Stimulated activated CD4-positive, alpha-beta T cell treated with anti-CD3 and anti-CD28 coated beads, Interleukin-2, amount 100 ng/mL, for 24 hours (primary cell): ENCODE measurements around the gene TEX44.

ENCODE experiments used
- DNase-seq, 2 donors: peaks; one replicate each; pipeline ENCODE4 v3.0.0-alpha.2; 2020

TEX44 gene

DNA sequence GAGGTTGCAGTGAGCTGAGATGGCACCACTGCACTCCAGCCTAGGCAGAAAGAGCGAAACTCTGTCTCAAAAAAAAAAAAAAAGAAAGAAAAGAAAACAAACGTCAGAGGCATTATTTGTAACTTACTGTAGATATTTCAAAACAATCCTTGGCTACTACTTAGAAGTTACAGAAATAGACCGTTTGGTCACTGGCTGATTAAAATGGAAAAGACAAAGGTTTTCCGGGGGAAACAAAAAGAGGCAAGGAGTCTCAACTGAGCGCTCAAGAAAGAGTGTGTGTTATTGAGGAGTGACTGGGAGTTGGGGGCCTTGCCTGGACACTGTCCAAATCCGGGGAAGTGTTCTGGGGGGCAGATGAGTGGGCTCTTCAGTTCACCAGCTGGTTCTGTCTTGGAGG is 47.6 kb downstream of the TEX44 start:
- no peak for DNase-seq

DNA sequence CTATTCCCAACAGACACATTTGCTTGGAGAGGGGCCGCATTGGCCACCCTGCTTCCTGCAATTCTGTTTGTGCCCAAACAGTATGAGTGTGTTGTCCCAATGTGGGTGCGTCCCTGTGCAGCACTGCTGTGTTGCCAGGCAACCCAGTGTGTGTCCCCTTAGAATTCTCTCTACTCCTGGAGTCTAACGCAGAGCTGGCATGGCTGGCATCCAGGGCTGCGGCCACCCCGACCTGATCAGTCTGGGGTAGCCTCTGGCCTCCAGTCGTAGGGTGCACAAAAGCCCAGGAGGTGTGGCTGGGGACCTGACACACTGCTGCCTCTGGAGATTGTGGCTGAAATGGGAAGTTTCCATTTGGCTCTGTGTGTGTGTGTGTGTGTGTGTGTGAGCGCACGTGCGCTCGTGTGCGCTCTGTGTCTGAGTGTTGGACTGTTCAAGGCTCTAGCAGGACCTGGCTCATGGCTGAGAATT is 48.0 kb downstream of the TEX44 start:
- DNase-seq: no peak

GRCh38 chr2:231642631-231643494 is 50.2 kb downstream of the TEX44 start:
- DNase-seq: peak; percentile 67 to 73

DNA sequence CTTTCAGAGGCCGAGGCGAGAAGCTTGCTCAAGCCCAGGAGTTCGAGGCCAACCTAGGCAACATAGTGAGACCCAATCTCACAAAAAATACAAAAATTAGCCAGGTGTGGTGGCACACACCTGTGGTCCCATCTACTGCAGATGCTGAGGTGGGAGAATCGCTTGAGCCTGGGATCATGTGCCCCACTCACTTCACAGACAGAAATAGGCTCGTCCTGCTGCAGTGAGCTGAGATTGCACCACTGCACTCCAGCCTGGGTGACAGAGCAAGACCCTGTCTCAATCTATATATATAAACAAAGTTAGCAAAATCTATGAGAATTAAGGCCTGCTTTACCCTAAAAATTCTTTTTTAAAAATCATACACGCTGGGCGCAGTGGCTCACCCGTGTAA is 50.8 kb downstream of the TEX44 start:
- no peak for DNase-seq
